Activated CD8-positive, alpha-beta memory T cell treated with anti-CD3 and anti-CD28 coated beads, Interleukin-2, amount 50 U/mL, for 48 hours (primary cell): ENCODE data around the gene NPHS1.
"Not testable (repeated sequence)": the region's sequence is repeated elsewhere in the genome, so short reads cannot be mapped to it uniquely, and the experiment has no call there.

ENCODE experiments used
- DNase-seq: peaks from one replicate; pipeline ENCODE4 v3.0.0-alpha.2; 2020

Gene NPHS1

DNA sequence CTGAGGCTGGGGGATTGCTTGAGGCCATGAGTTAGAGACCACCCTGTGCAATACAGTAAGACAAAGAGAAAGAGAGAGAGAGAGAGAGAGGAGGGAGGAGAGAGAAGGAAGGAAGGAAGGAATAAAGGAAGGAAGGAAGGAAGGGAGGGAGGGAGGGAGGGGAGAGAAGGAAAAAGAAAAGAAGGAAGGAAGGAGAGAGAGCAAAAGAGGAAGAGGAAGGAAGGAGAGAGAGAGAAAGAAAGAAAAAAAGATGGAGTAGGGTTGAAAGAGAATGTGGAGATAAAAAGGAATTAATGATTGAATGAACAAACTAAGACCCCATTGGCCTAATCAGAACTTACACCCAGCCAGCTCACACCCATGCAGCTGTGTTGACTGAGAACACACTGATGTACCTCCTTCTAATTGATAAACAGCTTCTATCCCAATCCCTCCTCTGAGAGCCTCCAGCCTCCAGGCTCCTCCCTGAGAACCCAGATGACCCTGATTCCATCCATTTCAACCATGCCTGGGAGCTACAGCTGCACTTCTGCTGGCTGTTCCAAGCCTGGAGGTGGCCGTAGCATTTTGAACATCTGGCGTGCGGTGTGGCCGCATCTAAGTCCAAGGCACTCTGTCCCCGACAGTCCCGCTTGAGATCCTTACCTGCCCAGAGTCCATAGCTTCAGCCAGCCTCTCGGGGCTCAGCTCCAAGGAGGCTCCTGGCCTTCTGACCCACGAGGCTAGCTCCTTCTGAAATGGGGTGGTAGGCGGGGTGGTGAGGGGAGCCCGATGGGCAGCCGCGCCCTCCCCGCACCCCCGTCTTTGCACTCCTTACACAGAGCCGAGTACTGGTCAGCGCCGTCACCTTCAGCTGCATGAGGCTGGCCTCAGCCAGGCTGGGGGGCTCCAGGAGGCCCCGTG, 40.7 kb downstream of the NPHS1 start:
- no peak for DNase-seq

- no peak for DNase-seq
These were observed 44.7 kb downstream of the NPHS1 start for GRCh38 chr19:35807633-35808032.

- DNase-seq, result no peak
These were observed 45.7 kb downstream of the NPHS1 start for GRCh38 chr19:35806597-35806996.

DNA sequence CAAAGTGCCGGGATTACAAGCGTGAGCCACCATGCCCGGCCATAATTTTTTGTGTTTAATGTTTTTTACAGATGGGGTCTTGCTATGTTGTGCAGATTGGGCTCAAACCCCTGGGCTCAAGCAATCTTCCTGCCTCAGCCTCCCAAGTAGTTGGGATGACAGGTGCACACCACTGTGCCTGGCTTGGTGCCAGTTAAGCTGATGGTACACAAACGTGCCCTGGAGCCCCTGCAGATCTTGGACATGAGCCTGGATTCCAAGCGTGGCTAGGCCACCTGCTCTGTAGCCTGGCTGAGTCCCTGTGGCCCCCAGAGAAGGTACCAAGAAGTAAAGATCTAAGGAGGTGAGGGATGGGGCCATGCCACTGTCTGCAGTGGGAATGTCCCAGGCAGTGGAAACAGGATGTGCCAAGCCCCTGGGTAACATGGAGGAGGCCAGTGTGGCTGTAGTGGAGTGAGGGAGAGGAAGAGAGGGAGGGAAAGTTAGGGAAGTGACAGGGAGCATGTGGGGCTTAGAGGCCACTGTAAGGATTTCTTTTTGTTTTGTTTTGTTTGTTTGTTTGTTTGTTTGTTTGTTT, 46.7 kb downstream of the NPHS1 start:
- DNase-seq, result no peak

DNA sequence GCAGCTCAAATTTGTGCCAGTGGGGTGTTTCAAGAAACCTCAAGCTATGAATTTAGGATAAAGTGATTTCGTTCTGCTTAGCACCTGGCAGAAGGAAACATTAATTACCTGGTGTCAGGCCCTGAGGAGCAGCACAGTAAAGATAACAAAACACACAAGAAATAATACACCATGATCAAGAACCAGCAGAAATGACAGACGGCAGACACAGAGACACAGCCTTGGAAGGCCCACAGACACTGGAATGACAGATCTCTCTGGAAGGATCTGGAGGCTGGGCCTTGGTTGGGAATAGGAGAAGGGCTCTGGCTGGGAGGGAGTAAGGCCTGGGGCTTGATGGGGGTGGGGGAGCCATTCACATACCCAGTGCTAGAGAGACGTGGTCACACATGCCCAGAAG, 50.5 kb downstream of the NPHS1 start:
- DNase-seq, result no peak

DNA sequence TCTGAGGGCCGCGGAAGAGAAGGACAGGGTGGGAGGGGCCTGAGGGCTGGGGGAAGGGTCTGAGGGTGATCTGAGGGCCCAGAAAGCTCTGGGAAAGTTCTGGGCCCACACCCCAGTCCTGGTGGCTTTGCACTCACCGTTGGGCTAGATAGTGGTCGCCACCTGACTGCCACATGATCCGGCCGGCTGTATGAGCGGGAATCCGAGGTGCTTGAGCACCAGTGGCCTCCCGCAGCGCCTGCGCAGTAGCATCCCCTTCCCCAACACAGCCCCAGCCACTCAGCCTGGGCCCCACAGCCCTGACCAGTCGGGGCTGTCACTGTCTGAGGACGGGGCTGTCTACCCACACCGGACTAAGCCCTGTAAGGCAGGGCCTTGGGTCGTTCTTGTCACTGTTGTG, 54.6 kb downstream of the NPHS1 start:
- DNase-seq, result no peak

GRCh38 chr19:35796645-35797542, 55.4 kb downstream of the NPHS1 start:
- DNase-seq, result no peak

- DNase-seq, result not testable (repeated sequence)
These were observed 56.7 kb downstream of the NPHS1 start for GRCh38 chr19:35795564-35795963.

- DNase-seq, result no peak
These were observed 58.7 kb downstream of the NPHS1 start for GRCh38 chr19:35793381-35794165.

- DNase-seq, result no peak
These were observed 59.4 kb downstream of the NPHS1 start for GRCh38 chr19:35792888-35793287.

- no peak for DNase-seq
These were observed 60.0 kb downstream of the NPHS1 start for GRCh38 chr19:35792312-35792711.

GRCh38 chr19:35791814-35792279, 60.5 kb downstream of the NPHS1 start:
- no peak for DNase-seq

- DNase-seq, result no peak
These were observed 61.1 kb downstream of the NPHS1 start for GRCh38 chr19:35790981-35791813.

DNA sequence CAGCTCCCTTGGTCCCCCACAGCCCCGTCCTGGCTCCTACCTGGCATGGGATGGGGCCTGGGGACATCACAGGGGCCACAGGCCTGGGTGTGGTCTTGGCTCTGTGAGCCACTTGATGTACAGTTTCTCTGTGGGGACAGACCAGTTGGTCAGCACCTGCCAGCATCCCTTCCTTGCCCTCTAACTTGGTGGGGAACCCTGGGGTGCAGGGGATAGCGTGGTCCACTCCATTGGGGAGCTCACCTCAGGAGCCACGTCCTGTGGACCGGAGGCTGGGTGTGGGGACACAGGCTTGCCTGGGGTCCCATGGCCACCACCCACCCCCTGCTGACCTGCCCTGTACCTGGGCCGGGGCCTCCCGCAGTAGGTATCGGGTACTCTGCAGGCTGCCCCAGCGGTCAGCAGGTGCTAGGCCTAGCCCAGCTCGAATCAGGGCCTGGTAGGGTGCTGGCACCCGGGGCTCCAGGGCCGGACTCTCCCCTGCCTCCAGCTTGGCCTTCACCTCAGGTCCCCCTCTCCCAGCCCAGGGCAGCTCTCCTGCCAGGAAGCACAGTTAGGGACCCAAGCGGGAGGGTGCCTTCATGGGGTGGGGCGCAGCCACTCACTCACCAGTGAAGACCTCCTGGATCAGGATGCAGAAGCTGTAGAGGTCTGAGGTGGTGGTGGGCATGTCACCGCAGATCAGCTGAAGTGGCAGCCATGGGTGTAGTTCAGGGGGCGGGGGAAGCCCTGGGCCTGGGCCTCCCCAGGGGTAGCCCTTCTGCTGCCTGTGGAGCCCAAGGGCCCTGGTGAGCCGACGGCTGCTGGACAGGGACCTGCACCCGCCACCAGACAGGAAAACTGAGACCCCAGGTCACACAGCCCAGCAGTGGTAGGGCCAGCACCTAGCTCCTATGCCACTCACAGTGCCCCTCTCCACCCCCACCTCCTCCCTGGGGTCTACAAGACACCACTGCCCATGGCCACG, 62.0 kb downstream of the NPHS1 start:
- no peak for DNase-seq

DNA sequence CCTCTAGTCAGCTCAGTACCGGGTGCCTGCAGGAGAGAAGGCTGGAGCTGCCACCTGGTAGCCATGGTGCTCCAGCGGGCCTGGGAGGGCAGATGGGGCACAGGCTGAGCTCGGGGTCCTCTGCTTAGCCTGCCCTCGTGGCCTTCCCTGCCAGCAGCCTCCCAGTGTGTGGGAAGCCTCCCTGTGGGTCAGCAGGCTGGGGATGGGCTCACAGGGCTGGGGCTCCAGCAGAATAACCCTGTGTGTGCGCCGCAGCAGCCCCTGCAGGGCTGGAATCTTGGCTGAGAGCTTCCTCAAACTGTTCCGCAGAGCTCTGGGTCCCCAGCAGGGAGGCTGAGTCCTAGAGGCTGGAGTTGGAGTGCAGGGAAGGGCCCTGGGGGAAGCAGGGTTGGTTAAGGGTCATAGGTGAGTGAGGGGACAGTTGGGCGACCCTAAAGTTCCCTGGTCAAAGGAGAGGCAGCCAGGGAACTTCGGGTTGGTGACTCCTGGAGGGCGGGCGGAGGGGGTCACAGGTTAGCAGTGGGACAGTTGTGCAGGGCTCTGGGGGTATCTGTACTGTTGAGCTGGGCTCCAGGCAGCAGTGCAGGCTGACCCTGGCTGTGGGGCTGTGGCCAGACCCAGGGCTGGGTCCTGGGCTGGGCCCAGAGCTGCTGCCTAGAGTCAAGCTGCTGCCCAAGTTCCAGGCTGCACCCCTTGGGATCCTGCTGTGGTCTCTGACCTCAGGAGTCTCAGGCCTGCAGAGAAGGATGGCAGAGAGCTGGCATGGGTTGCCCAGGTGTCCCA, 62.9 kb downstream of the NPHS1 start:
- no peak for DNase-seq

DNA sequence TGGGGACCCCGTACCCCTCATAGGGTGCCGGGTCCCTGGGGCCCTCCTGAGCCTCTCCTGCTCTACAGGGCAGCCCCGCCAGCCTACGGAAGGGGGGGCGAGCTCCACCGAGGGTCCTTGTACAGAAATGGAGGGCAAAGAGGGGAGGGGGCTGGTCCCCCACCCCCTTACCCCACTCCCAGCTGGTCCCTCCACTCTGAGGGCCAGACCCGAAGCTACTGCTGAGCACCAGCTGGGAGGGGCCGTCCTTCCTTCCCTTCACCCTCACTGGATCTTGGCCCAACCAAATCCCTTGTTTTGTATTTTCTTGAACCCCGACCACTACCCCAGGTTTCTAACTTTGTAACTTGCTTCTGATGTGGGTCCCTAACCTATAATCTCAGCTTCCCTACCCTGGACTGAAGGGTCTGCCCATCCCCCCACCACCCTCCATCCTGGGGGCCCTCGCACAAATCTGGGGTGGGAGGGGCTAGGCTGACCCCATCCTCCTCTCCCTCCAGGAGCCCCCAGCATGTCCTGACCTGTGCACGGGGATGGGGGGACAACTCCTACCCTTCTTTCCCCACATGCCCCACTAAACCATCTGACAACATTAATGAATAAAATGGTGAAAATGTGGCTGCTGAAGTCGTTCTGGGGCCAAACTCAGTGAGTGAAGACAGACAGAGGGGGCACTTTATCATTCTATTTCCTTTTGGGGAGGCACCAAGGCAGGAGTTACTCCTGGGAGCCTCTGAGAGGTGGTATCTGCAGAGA, 63.9 kb downstream of the NPHS1 start:
- DNase-seq, result no peak

DNA sequence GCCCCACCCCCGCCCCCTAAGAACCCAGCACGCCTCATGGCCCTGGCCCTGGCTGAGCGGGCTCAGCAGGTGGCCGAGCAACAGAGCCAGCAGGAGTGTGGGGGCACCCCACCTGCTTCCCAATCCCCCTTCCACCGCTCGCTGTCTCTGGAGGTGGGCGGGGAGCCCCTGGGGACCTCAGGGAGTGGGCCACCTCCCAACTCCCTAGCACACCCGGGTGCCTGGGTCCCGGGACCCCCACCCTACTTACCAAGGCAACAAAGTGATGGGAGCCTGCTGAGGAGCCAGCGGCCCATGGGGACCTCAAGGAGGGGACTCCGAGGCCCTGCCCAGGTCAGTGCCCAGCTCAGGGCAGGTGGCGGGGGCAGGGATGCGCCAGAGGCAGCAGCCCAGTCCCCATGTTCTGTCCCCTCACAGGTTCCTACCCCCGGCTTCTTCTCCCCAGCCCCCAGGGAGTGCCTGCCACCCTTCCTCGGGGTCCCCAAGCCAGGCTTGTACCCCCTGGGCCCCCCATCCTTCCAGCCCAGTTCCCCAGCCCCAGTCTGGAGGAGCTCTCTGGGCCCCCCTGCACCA, 65.0 kb downstream of the NPHS1 start:
- no peak for DNase-seq
